IPS-20b (cell line): ENCODE measurements around the gene PTDSS2.

Experiments used
- H3K27ac ChIP-seq: one replicate; pipeline ENCODE4 v1.5.1; 2013; ENCODE audit warnings: low read length
- H3K27me3 ChIP-seq: 2 replicates; pipeline ENCODE4 v1.6.1; 2013; ENCODE audit warnings: mild to moderate bottlenecking, low read length, inconsistent platforms; ENCODE audit not compliant: insufficient read depth
- H3K36me3 ChIP-seq: 2 replicates; pipeline ENCODE4 v1.6.1; 2013; ENCODE audit warnings: low read depth, mild to moderate bottlenecking, inconsistent platforms, low read length, moderate library complexity; ENCODE audit not compliant: insufficient read depth
- H3K4me1 ChIP-seq: 2 replicates; pipeline ENCODE4 v1.6.1; 2013; ENCODE audit warnings: mild to moderate bottlenecking, control low read depth, inconsistent platforms, low read length, moderate library complexity; ENCODE audit not compliant: insufficient read depth
- H3K4me3 ChIP-seq: 2 replicates; pipeline ENCODE4 v1.5.1; 2013; ENCODE audit warnings: mild to moderate bottlenecking, low read length, inconsistent platforms
- H3K9ac ChIP-seq: 2 replicates; pipeline ENCODE4 v1.6.1; 2013; ENCODE audit warnings: low read depth, mild to moderate bottlenecking, inconsistent platforms, low read length, moderate library complexity
- H3K9me3 ChIP-seq: 2 replicates; pipeline ENCODE4 v1.6.1; 2013; ENCODE audit warnings: mild to moderate bottlenecking, low read depth, low read length, inconsistent platforms; ENCODE audit not compliant: insufficient read depth

Gene PTDSS2

GRCh38 chr11:446891-447290 lies 3.2 kb upstream of the PTDSS2 start:
- H3K9me3 ChIP-seq, result no peaks in the 10 kb centered on the region
- H3K9ac ChIP-seq, result no peak overlapping the region
- no peaks in the 10 kb centered on the region for H3K27me3 ChIP-seq
- no peak overlapping the region for H3K4me3 ChIP-seq
- H3K27ac ChIP-seq, result no peak overlapping the region
- no peaks in the 10 kb centered on the region for H3K36me3 ChIP-seq
- 0 out of 2 replicates have a peak, but pooled peaks cover 3% of the 10 kb centered on the region for H3K4me1 ChIP-seq

- H3K9ac ChIP-seq, result peak overlapping the region; percentile 73; the same call in 1 of the 2 replicates
- H3K4me3 ChIP-seq, result peak overlapping the region; percentile 78
- H3K27me3 ChIP-seq, result no peaks in the 10 kb centered on the region
- peak overlapping the region; percentile 12 for H3K27ac ChIP-seq
- 0 out of 2 replicates have a peak, but pooled peaks cover 3% of the 10 kb centered on the region for H3K4me1 ChIP-seq
- no peaks in the 10 kb centered on the region for H3K9me3 ChIP-seq
- peaks cover 10% of the 10 kb centered on the region; the same call in 1 of the 2 replicates for H3K36me3 ChIP-seq
These were observed 2.0 kb upstream of the PTDSS2 start for GRCh38 chr11:447923-448731.

DNA sequence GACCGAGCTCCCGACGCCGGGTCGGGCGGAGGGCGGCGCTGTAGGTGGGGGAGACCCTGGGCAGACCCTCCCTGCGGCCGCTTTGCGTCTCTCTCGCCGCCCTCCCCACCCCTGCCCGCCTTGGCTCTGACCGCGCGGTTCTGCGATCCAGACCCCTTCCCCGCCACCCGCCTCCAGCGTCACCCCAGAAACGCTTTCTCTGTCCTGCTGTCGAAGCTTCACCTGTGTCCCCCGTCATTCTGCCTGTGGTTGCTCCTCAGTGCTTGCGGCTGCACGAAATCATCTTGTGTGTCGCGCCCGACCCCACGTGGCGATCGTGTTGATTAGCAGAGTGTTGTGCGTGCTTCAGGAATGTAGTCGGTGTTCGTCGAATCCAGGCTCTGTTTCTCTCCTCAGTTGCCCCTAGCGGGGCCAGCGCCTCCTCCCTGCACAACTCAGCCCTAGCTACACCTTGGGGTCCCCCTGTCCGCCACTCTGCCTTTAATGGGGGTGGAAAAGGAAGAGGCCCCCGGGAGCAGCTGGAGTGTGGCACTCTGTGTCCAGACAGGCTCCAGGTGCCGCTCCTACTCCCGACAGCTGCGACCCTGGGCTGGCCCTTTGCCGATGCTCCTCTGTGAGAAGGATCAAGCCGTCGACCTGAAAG lies 851 bp downstream of the PTDSS2 start:
- H3K27me3 ChIP-seq, result no peaks in the 10 kb centered on the region
- no peak overlapping the region for H3K27ac ChIP-seq

GRCh38 chr11:451738-452137 lies 1.7 kb downstream of the PTDSS2 start:
- H3K27me3 ChIP-seq, result no peaks in the 10 kb centered on the region
- peak overlapping the region; percentile 78 for H3K4me3 ChIP-seq
- H3K9ac ChIP-seq, result no peak overlapping the region
- peaks cover 7% of the 10 kb centered on the region; the same call in 1 of the 2 replicates for H3K4me1 ChIP-seq
- no peaks in the 10 kb centered on the region for H3K9me3 ChIP-seq
- H3K36me3 ChIP-seq, result peaks cover 22% of the 10 kb centered on the region
- H3K27ac ChIP-seq, result no peak overlapping the region

More for the DNA sequence above, 851 bp downstream of the PTDSS2 start:
- Histone ChIP-seq H3K4me3 (peak overlapping the region; percentile 78), H3K9me3 (no peaks in the 10 kb centered on the region), H3K9ac (peak overlapping the region; percentile 66), H3K36me3 (peaks cover 22% of the 10 kb centered on the region), H3K4me1 (0 out of 2 replicates have a peak, but pooled peaks cover 3% of the 10 kb centered on the region)

GRCh38 chr11:452203-452744 lies 2.2 kb downstream of the PTDSS2 start:
- no peak overlapping the region for H3K9ac ChIP-seq
- no peaks in the 10 kb centered on the region for H3K27me3 ChIP-seq
- peaks cover 8% of the 10 kb centered on the region; the same call in 1 of the 2 replicates for H3K4me1 ChIP-seq
- H3K4me3 ChIP-seq, result no peak overlapping the region
- H3K27ac ChIP-seq, result no peak overlapping the region
- H3K9me3 ChIP-seq, result no peaks in the 10 kb centered on the region
- peaks cover 22% of the 10 kb centered on the region for H3K36me3 ChIP-seq

GRCh38 chr11:452916-453527 lies 2.9 kb downstream of the PTDSS2 start:
- no peak overlapping the region for H3K4me3 ChIP-seq
- peaks cover 13% of the 10 kb centered on the region for H3K4me1 ChIP-seq
- no peaks in the 10 kb centered on the region for H3K27me3 ChIP-seq
- H3K27ac ChIP-seq, result no peak overlapping the region
- peaks cover 22% of the 10 kb centered on the region for H3K36me3 ChIP-seq
- no peak overlapping the region for H3K9ac ChIP-seq
- H3K9me3 ChIP-seq, result no peaks in the 10 kb centered on the region

DNA sequence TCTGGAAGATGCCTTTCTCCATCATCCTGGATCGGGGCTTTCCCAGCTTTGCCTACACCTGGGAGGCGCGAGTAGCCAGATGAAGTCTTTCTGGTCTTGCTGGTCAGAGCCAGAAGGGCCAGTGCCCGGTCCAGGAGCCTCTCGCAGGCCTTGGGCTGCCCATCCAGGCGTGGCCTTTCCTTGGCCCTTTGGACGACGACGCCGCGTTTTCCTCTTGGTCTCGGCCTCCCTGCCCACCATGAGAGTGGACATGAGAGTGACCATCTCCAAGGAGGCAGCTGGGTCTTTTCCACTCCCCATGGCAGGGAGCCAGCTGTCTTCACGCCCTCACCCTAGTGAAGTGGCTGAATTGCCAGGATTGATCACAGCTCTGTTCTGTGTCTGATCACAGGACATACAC lies 3.5 kb downstream of the PTDSS2 start:
- no peak overlapping the region for H3K4me3 ChIP-seq
- H3K4me1 ChIP-seq, result peaks cover 13% of the 10 kb centered on the region
- H3K27ac ChIP-seq, result no peak overlapping the region
- H3K27me3 ChIP-seq, result no peaks in the 10 kb centered on the region
- peaks cover 22% of the 10 kb centered on the region for H3K36me3 ChIP-seq
- no peaks in the 10 kb centered on the region for H3K9me3 ChIP-seq
- H3K9ac ChIP-seq, result no peak overlapping the region

- H3K4me3 ChIP-seq, result no peak overlapping the region
- H3K9ac ChIP-seq, result no peak overlapping the region
- no peak overlapping the region for H3K27ac ChIP-seq
- H3K4me1 ChIP-seq, result peaks cover 13% of the 10 kb centered on the region
- no peaks in the 10 kb centered on the region for H3K9me3 ChIP-seq
- H3K27me3 ChIP-seq, result no peaks in the 10 kb centered on the region
- peaks cover 22% of the 10 kb centered on the region for H3K36me3 ChIP-seq
These were observed 4.0 kb downstream of the PTDSS2 start for GRCh38 chr11:454043-454442.

GRCh38 chr11:454801-455565 lies 4.9 kb downstream of the PTDSS2 start:
- H3K9me3 ChIP-seq, result no peaks in the 10 kb centered on the region
- no peak overlapping the region for H3K4me3 ChIP-seq
- H3K27me3 ChIP-seq, result no peaks in the 10 kb centered on the region
- H3K36me3 ChIP-seq, result peaks cover 30% of the 10 kb centered on the region
- peaks cover 13% of the 10 kb centered on the region for H3K4me1 ChIP-seq
- no peak overlapping the region for H3K9ac ChIP-seq
- H3K27ac ChIP-seq, result no peak overlapping the region

GRCh38 chr11:455566-456147 lies 5.6 kb downstream of the PTDSS2 start:
- Histone ChIP-seq H3K36me3 (peaks cover 37% of the 10 kb centered on the region), H3K27me3 (no peaks in the 10 kb centered on the region), H3K4me1 (peaks cover 13% of the 10 kb centered on the region), H3K9me3 (no peaks in the 10 kb centered on the region), H3K9ac (no peak overlapping the region), H3K4me3 (no peak overlapping the region), H3K27ac (no peak overlapping the region)

- Histone ChIP-seq H3K36me3 (peaks cover 43% of the 10 kb centered on the region), H3K4me1 (peaks cover 10% of the 10 kb centered on the region), H3K4me3 (no peak overlapping the region), H3K27ac (no peak overlapping the region), H3K9ac (no peak overlapping the region), H3K9me3 (no peaks in the 10 kb centered on the region), H3K27me3 (no peaks in the 10 kb centered on the region)
These were observed 6.5 kb downstream of the PTDSS2 start for GRCh38 chr11:456533-456932.
